CD14-positive monocyte (primary cell): ENCODE measurements around the gene FGGY. TPM values are rescaled to one million over a fixed set of nuclear protein-coding genes. Genes with fewer than 3 reads are reported as not detected.

ENCODE experiments used
- DNase-seq, 3 donors: peaks; one replicate each; pipeline ENCODE4 v3.0.0-alpha.2; 2011 to 2022
- H2AFZ ChIP-seq: 2 replicates; pipeline ENCODE4 v1.6.0; 2012; ENCODE audit warnings: mild to moderate bottlenecking, low read depth, low read length, inconsistent platforms; ENCODE audit not compliant: insufficient read depth, poor library complexity, severe bottlenecking
- H3K27ac ChIP-seq, 2 donors: 1 replicate in 1 of 2; 2 replicates in 1 of 2; pipeline ENCODE4 v1.5.1; 2012 to 2013; ENCODE audit warnings: low read length in 2 of 2, control low read depth in 1 of 2, inconsistent platforms in 1 of 2, low read depth in 1 of 2, mild to moderate bottlenecking in 1 of 2
- H3K27me3 ChIP-seq, 2 donors: one replicate each; pipeline versions ENCODE4 v1.6.0 to v1.6.1; 2011 to 2013; ENCODE audit warnings: low read length in 2 of 2; ENCODE audit not compliant: control insufficient read depth in 2 of 2, insufficient read depth in 2 of 2
- H3K36me3 ChIP-seq, 2 donors: replicated peaks in 1 of 2; 1 replicate in 1 of 2; 2 replicates in 1 of 2; pipeline versions ENCODE4 v1.5.1 to v1.6.1; 2012 to 2013; ENCODE audit warnings: low read length in 2 of 2, control low read depth in 1 of 2, inconsistent platforms in 1 of 2, mild to moderate bottlenecking in 1 of 2; ENCODE audit not compliant: insufficient read depth in 2 of 2, control insufficient read depth in 1 of 2
- H3K4me1 ChIP-seq, 2 donors: 1 replicate in 1 of 2; 2 replicates in 1 of 2; pipeline versions ENCODE4 v1.5.1 to v1.6.1; 2012 to 2013; ENCODE audit warnings: low read length in 2 of 2, control low read depth in 1 of 2, inconsistent platforms in 1 of 2, mild to moderate bottlenecking in 1 of 2, moderate library complexity in 1 of 2; ENCODE audit not compliant: insufficient read depth in 2 of 2, control insufficient read depth in 1 of 2
- H3K4me2 ChIP-seq: replicated peaks from 2 replicates; pipeline ENCODE3; 2012; ENCODE audit warnings: low read length, moderate library complexity, mild to moderate bottlenecking; ENCODE audit not compliant: poor library complexity, severe bottlenecking; ENCODE audit errors: extremely low read depth
- H3K4me3 ChIP-seq, 3 experiments: fragments of 200-600 bp in 1 of 3; sonication (generic) in 1 of 3; replicated peaks in 1 of 3; 1 replicate in 2 of 3; 2 replicates in 1 of 3; pipeline ENCODE4 v1.5.1; 2011 to 2013; ENCODE audit warnings: low read length in 3 of 3, mild to moderate bottlenecking in 3 of 3, control low read depth in 2 of 3, low read depth in 2 of 3, inconsistent platforms in 1 of 3, moderate library complexity in 1 of 3
- H3K79me2 ChIP-seq: 2 replicates; pipeline ENCODE4 v1.6.0; 2012; ENCODE audit warnings: mild to moderate bottlenecking, control low read depth, inconsistent platforms, low read length, moderate library complexity; ENCODE audit not compliant: insufficient read depth
- H3K9ac ChIP-seq: 2 replicates; pipeline ENCODE4 v1.6.0; 2017; ENCODE audit warnings: low read length, mild to moderate bottlenecking; ENCODE audit not compliant: insufficient read depth, poor library complexity, severe bottlenecking
- H3K9me3 ChIP-seq, 2 donors: replicated peaks in 1 of 2; 1 replicate in 1 of 2; 2 replicates in 1 of 2; pipeline versions ENCODE4 v1.5.1 to v1.6.1; 2012 to 2013; ENCODE audit warnings: low read length in 2 of 2, control low read depth in 1 of 2; ENCODE audit not compliant: control insufficient read depth in 1 of 2, insufficient read depth in 1 of 2
- H4K20me1 ChIP-seq: 2 replicates; pipeline ENCODE4 v1.6.0; 2012; ENCODE audit warnings: mild to moderate bottlenecking, low read length, control low read depth, moderate library complexity; ENCODE audit not compliant: insufficient read depth
- H3K27ac Mint-ChIP-seq, 7 donors: one replicate each; pipeline ENCODE4 v1.8.0; 2020; ENCODE audit warnings: mild to moderate bottlenecking in 7 of 7, mixed read lengths in 7 of 7, moderate library complexity in 6 of 7, inconsistent platforms in 2 of 7
- H3K27me3 Mint-ChIP-seq, 3 donors: one replicate each; pipeline ENCODE4 v1.8.0; 2021 to 2022; ENCODE audit warnings: low read depth in 3 of 3, mild to moderate bottlenecking in 3 of 3, mixed read lengths in 3 of 3, moderate library complexity in 3 of 3, inconsistent platforms in 1 of 3
- H3K36me3 Mint-ChIP-seq, 2 donors: one replicate each; pipeline ENCODE4 v1.8.0; 2020; ENCODE audit warnings: mixed read lengths in 2 of 2, inconsistent platforms in 1 of 2, mild to moderate bottlenecking in 1 of 2
- H3K4me1 Mint-ChIP-seq: one replicate; pipeline ENCODE4 v1.8.0; 2020; ENCODE audit warnings: mild to moderate bottlenecking, mixed read lengths
- H3K4me3 Mint-ChIP-seq, 2 donors: one replicate each; pipeline ENCODE4 v1.8.0; 2020; ENCODE audit warnings: mild to moderate bottlenecking in 2 of 2, mixed read lengths in 2 of 2, moderate library complexity in 1 of 2
- H3K9me3 Mint-ChIP-seq, 7 donors: one replicate each; pipeline ENCODE4 v1.8.0; 2020 to 2022; ENCODE audit warnings: mixed read lengths in 7 of 7, mild to moderate bottlenecking in 6 of 7, moderate library complexity in 6 of 7, inconsistent platforms in 2 of 7
- CTCF ChIP-seq: fragments of 200-600 bp; IDR thresholded peaks from one replicate; pipeline ENCODE4 v1.8.0; 2022; ENCODE audit warnings: antibody characterized with exemption, mild to moderate bottlenecking
- WGBS: methylation state at CpG from one replicate; pipeline ENCODE4 v1.1.5; 2013; ENCODE audit warnings: missing lambda C conversion rate; ENCODE audit not compliant: insufficient coverage; 5-methylcytosine and 5-hydroxymethylcytosine counted together
- intact Hi-C, 2 donors: fragments of 100-400 bp; cut with micrococcal nuclease; formaldehyde crosslinking; loops; one replicate each; pipeline versions ENCODE4 v1.15.0 to v1.15.1; 2023
- polyA plus RNA-seq, 3 donors: library from polyadenylated mRNA; depleted of rRNA in 1 of 3; unstranded in 2 of 3; stranded (reverse) in 1 of 3; fragments of 300-500 nt in 2 of 3; fragments of >200 nt in 1 of 3; fragmentation: Illumina TruSeq in 2 of 3; gene quantifications; 1 replicate in 2 of 3; 2 replicates in 1 of 3; pipeline ENCODE4 v1.2.3, GENCODE V29; 2012 to 2021

FGGY gene
- polyA plus RNA-seq, 3 donors = 2.3 to 4.3 (median 2.9) TPM

- WGBS = 81% methylated on average over 2 of the region's 3 CpGs
- Mint-ChIP-seq H3K27ac (no peak overlapping the region), H3K4me1 (no peaks in the 10 kb centered on the region), H3K9me3 (no peaks in the 10 kb centered on the region), H3K4me3 (no peak overlapping the region), H3K27me3 (no peaks in the 10 kb centered on the region), H3K36me3 (no peaks in the 10 kb centered on the region)
- H3K4me3 ChIP-seq = no peak overlapping the region
- H3K4me1 ChIP-seq = no peaks in the 10 kb centered on the region
- no peaks in the 10 kb centered on the region for H4K20me1 ChIP-seq
- no peaks in the 10 kb centered on the region for H3K27me3 ChIP-seq
- DNase-seq = no peak
- no peak overlapping the region for H3K4me2 ChIP-seq
- H3K27ac ChIP-seq = no peak overlapping the region
- H3K36me3 ChIP-seq = no peaks in the 10 kb centered on the region
- H3K9ac ChIP-seq = no peak overlapping the region
- intact Hi-C loops = no loop called here
- TF ChIP-seq CTCF = no peak
- H3K79me2 ChIP-seq = no peaks in the 10 kb centered on the region
- no peaks in the 10 kb centered on the region for H3K9me3 ChIP-seq
- no peak overlapping the region for H2AFZ ChIP-seq
Observed at GRCh38 chr1:59434336-59434735, 137.4 kb downstream of the FGGY start.

DNA sequence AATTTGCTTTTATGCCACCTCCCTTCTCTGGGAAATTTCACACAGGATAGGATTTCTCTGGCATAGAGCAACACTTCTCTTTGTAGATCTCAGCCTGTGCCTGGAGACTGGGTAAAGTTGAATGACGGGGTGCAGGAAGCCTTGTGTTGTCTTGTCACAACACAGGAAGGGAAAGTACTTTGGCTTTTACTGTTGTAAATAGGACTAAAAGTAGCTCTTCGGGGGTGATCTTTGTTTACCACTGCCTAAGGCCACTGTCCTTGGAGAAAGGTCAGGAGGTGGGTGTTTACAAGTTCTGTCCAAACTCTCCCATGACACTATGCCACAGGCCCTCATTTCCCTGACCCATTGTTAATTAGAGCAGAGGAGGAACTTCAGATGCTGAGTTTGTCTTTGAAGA lies 139.7 kb downstream of the FGGY start:
- H3K4me3 Mint-ChIP-seq = no peak overlapping the region

More for the DNA sequence above, 139.7 kb downstream of the FGGY start:
- Mint-ChIP-seq H3K27ac (no peak overlapping the region), H3K9me3 (no peaks in the 10 kb centered on the region), H3K4me1 (no peaks in the 10 kb centered on the region), H3K27me3 (no peaks in the 10 kb centered on the region), H3K36me3 (no peaks in the 10 kb centered on the region)
- no peak overlapping the region for H3K4me3 ChIP-seq
- intact Hi-C loops = no loop called here
- no peak overlapping the region for H3K9ac ChIP-seq
- H2AFZ ChIP-seq = no peak overlapping the region
- no peak for DNase-seq
- no peak overlapping the region for H3K4me2 ChIP-seq
- no peaks in the 10 kb centered on the region for H3K79me2 ChIP-seq
- H4K20me1 ChIP-seq = no peaks in the 10 kb centered on the region
- no peaks in the 10 kb centered on the region for H3K36me3 ChIP-seq
- 67% methylated on average over 1 of the region's 2 CpGs for WGBS
- H3K4me1 ChIP-seq = no peaks in the 10 kb centered on the region
- no peak overlapping the region for H3K27ac ChIP-seq
- TF ChIP-seq CTCF = no peak
- no peaks in the 10 kb centered on the region for H3K9me3 ChIP-seq
- H3K27me3 ChIP-seq = no peaks in the 10 kb centered on the region
